ENCODE measurements around the gene OTOR. TPM values are rescaled to one million over a fixed set of nuclear protein-coding genes. Genes with fewer than 3 reads are reported as not detected.
A peak's percentile ranks its signal among the peaks of the same experiment; 100 is the strongest.

Gene OTOR
- total RNA-seq, 1 donor = not detected

- H3K9me3 ChIP-seq (ENCODE audit: low read depth, low read length) = no peaks in the 10 kb centered on the region
- H3K4me1 ChIP-seq (ENCODE audit: insufficient read depth, low read length) = peaks cover 26% of the 10 kb centered on the region
- H3K4me3 ChIP-seq (ENCODE audit: low read length) = peak within 1 kb of the TSS; percentile 92
- H3K27me3 ChIP-seq (ENCODE audit: insufficient read depth, low read length) = peaks cover 34% of the 10 kb centered on the region
These were observed 18.3 kb upstream of the OTOR start, which contains the start of gene SNRPB2 for GRCh38 chr20:16729565-16730460. Gene SNRPB2, plus strand, starts transcription at chr20:16730026. Its CDS starts 1,677 bp downstream, at chr20:16731703.

GRCh38 chr20:16732506-16733152 lies 15.5 kb upstream of the OTOR start:
- no peaks in the 10 kb centered on the region for H3K9me3 ChIP-seq (ENCODE audit: low read depth, low read length)
- H3K4me3 ChIP-seq (ENCODE audit: low read length) = no peak overlapping the region
- peaks cover 15% of the 10 kb centered on the region for H3K27me3 ChIP-seq (ENCODE audit: insufficient read depth, low read length)
- peaks cover 29% of the 10 kb centered on the region for H3K4me1 ChIP-seq (ENCODE audit: insufficient read depth, low read length)

GRCh38 chr20:16740365-16741072 lies 7.6 kb upstream of the OTOR start:
- H3K9me3 ChIP-seq (ENCODE audit: low read depth, low read length) = no peaks in the 10 kb centered on the region
- H3K27me3 ChIP-seq (ENCODE audit: insufficient read depth, low read length) = no peaks in the 10 kb centered on the region
- no peak overlapping the region for H3K4me3 ChIP-seq (ENCODE audit: low read length)
- H3K4me1 ChIP-seq (ENCODE audit: insufficient read depth, low read length) = peaks cover 3% of the 10 kb centered on the region

- H3K4me3 ChIP-seq (ENCODE audit: low read length) = no peak overlapping the region
- no peaks in the 10 kb centered on the region for H3K4me1 ChIP-seq (ENCODE audit: insufficient read depth, low read length)
These were observed 3.9 kb upstream of the OTOR start for GRCh38 chr20:16744178-16744807.

GRCh38 chr20:16745204-16745603 lies 3.0 kb upstream of the OTOR start:
- H3K4me1 ChIP-seq (ENCODE audit: insufficient read depth, low read length) = no peaks in the 10 kb centered on the region
- H3K27me3 ChIP-seq (ENCODE audit: insufficient read depth, low read length) = peaks cover 6% of the 10 kb centered on the region
- no peaks in the 10 kb centered on the region for H3K9me3 ChIP-seq (ENCODE audit: low read depth, low read length)
- H3K4me3 ChIP-seq (ENCODE audit: low read length) = no peak overlapping the region

More at GRCh38 chr20:16744178-16744807, 3.9 kb upstream of the OTOR start:
- peaks cover 6% of the 10 kb centered on the region for H3K27me3 ChIP-seq (ENCODE audit: insufficient read depth, low read length)
- H3K9me3 ChIP-seq (ENCODE audit: low read depth, low read length) = no peaks in the 10 kb centered on the region

GRCh38 chr20:16747291-16747811 lies 807 bp upstream of the OTOR start:
- Histone ChIP-seq H3K9me3 (ENCODE audit: low read depth, low read length) (no peaks in the 10 kb centered on the region), H3K4me1 (ENCODE audit: insufficient read depth, low read length) (no peaks in the 10 kb centered on the region), H3K4me3 (ENCODE audit: low read length) (no peak overlapping the region), H3K27me3 (ENCODE audit: insufficient read depth, low read length) (peaks cover 15% of the 10 kb centered on the region)

GRCh38 chr20:16749573-16749972 lies 1.4 kb downstream of the OTOR start:
- Histone ChIP-seq H3K4me3 (ENCODE audit: low read length) (no peak overlapping the region), H3K9me3 (ENCODE audit: low read depth, low read length) (no peaks in the 10 kb centered on the region), H3K27me3 (ENCODE audit: insufficient read depth, low read length) (peaks cover 15% of the 10 kb centered on the region), H3K4me1 (ENCODE audit: insufficient read depth, low read length) (no peaks in the 10 kb centered on the region)

- H3K4me3 ChIP-seq (ENCODE audit: low read length) = no peak overlapping the region
- H3K27me3 ChIP-seq (ENCODE audit: insufficient read depth, low read length) = peaks cover 15% of the 10 kb centered on the region
- H3K4me1 ChIP-seq (ENCODE audit: insufficient read depth, low read length) = no peaks in the 10 kb centered on the region
- H3K9me3 ChIP-seq (ENCODE audit: low read depth, low read length) = no peaks in the 10 kb centered on the region
These were observed 3.9 kb downstream of the OTOR start for GRCh38 chr20:16752082-16752481.

GRCh38 chr20:16752901-16753300 lies 4.7 kb downstream of the OTOR start:
- peaks cover 15% of the 10 kb centered on the region for H3K27me3 ChIP-seq (ENCODE audit: insufficient read depth, low read length)
- no peak overlapping the region for H3K4me3 ChIP-seq (ENCODE audit: low read length)
- H3K4me1 ChIP-seq (ENCODE audit: insufficient read depth, low read length) = no peaks in the 10 kb centered on the region
- no peaks in the 10 kb centered on the region for H3K9me3 ChIP-seq (ENCODE audit: low read depth, low read length)

- Histone ChIP-seq H3K9me3 (ENCODE audit: low read depth, low read length) (no peaks in the 10 kb centered on the region), H3K27me3 (ENCODE audit: insufficient read depth, low read length) (no peaks in the 10 kb centered on the region), H3K4me1 (ENCODE audit: insufficient read depth, low read length) (no peaks in the 10 kb centered on the region), H3K4me3 (ENCODE audit: low read length) (no peak overlapping the region)
These were observed 10.5 kb downstream of the OTOR start for GRCh38 chr20:16758454-16759180.

- no peaks in the 10 kb centered on the region for H3K27me3 ChIP-seq (ENCODE audit: insufficient read depth, low read length)
- H3K4me3 ChIP-seq (ENCODE audit: low read length) = no peak overlapping the region
- H3K9me3 ChIP-seq (ENCODE audit: low read depth, low read length) = no peaks in the 10 kb centered on the region
- no peaks in the 10 kb centered on the region for H3K4me1 ChIP-seq (ENCODE audit: insufficient read depth, low read length)
These were observed 11.0 kb downstream of the OTOR start for GRCh38 chr20:16759181-16759563.

GRCh38 chr20:16760431-16761304 lies 12.5 kb downstream of the OTOR start:
- Histone ChIP-seq H3K9me3 (ENCODE audit: low read depth, low read length) (no peaks in the 10 kb centered on the region), H3K4me3 (ENCODE audit: low read length) (no peak overlapping the region), H3K4me1 (ENCODE audit: insufficient read depth, low read length) (no peaks in the 10 kb centered on the region), H3K27me3 (ENCODE audit: insufficient read depth, low read length) (no peaks in the 10 kb centered on the region)

- no peaks in the 10 kb centered on the region for H3K4me1 ChIP-seq (ENCODE audit: insufficient read depth, low read length)
- no peaks in the 10 kb centered on the region for H3K27me3 ChIP-seq (ENCODE audit: insufficient read depth, low read length)
- no peak overlapping the region for H3K4me3 ChIP-seq (ENCODE audit: low read length)
- no peaks in the 10 kb centered on the region for H3K9me3 ChIP-seq (ENCODE audit: low read depth, low read length)
These were observed 13.2 kb downstream of the OTOR start for GRCh38 chr20:16761305-16761829.

All from mononuclear cell (primary cell).